Parathyroid adenoma (tissue), 2 donors: ENCODE data around the gene MRPL39.

Experiments
- H2AFZ ChIP-seq: fragments of 300-600 bp; sonication (generic); one replicate; pipeline ENCODE4 v1.7.0; 2017; ENCODE audit warnings: antibody characterized with exemption, mild to moderate bottlenecking
- H3K27ac ChIP-seq: fragments of 300-600 bp; sonication (generic); one replicate; pipeline ENCODE4 v1.7.0; 2017
- H3K27me3 ChIP-seq: fragments of 300-600 bp; sonication (generic); one replicate; pipeline ENCODE4 v1.7.0; 2017; ENCODE audit warnings: low read length; ENCODE audit not compliant: control insufficient read depth, insufficient read depth
- H3K36me3 ChIP-seq: fragments of 300-600 bp; sonication (generic); one replicate; pipeline ENCODE4 v1.7.0; 2017; ENCODE audit warnings: low read length; ENCODE audit not compliant: control insufficient read depth, insufficient read depth
- H3K4me1 ChIP-seq: fragments of 300-600 bp; sonication (generic); one replicate; pipeline ENCODE4 v1.7.0; 2017; ENCODE audit warnings: control low read depth
- H3K4me2 ChIP-seq: fragments of 300-600 bp; sonication (generic); one replicate; pipeline ENCODE4 v1.7.0; 2017; ENCODE audit warnings: low read length
- H3K4me3 ChIP-seq: fragments of 300-600 bp; sonication (generic); one replicate; pipeline ENCODE4 v1.7.0; 2017; ENCODE audit warnings: low read depth, low read length
- H3K79me2 ChIP-seq: fragments of 300-600 bp; sonication (generic); one replicate; pipeline ENCODE4 v1.7.0; 2017; ENCODE audit warnings: control low read depth
- H3K9ac ChIP-seq: fragments of 300-600 bp; sonication (generic); one replicate; pipeline ENCODE4 v1.7.0; 2017; ENCODE audit warnings: mild to moderate bottlenecking
- H3K9me3 ChIP-seq: fragments of 300-600 bp; sonication (generic); one replicate; pipeline ENCODE4 v1.7.0; 2017; ENCODE audit warnings: low read length; ENCODE audit not compliant: control insufficient read depth
- CTCF ChIP-seq: fragments of 300-600 bp; sonication (generic); IDR thresholded peaks from one replicate; pipeline ENCODE4 v1.7.0; 2017; ENCODE audit warnings: antibody characterized with exemption, mild to moderate bottlenecking
- donor health status: primary hyperparathyroidism.

The MRPL39 gene

GRCh38 chr21:25539606-25540005 is 67.7 kb downstream of the MRPL39 start:
- H3K4me1 ChIP-seq: no peaks in the 10 kb centered on the region
- H3K9me3 ChIP-seq: no peaks in the 10 kb centered on the region
- no peak overlapping the region for H3K4me2 ChIP-seq
- no peak overlapping the region for H2AFZ ChIP-seq
- no peak overlapping the region for H3K27ac ChIP-seq
- H3K9ac ChIP-seq: no peak overlapping the region
- no peaks in the 10 kb centered on the region for H3K79me2 ChIP-seq
- TF ChIP-seq CTCF: no peak
- H3K27me3 ChIP-seq: no peaks in the 10 kb centered on the region
- no peak overlapping the region for H3K4me3 ChIP-seq
- H3K36me3 ChIP-seq: no peaks in the 10 kb centered on the region

GRCh38 chr21:25537174-25537573 is 70.1 kb downstream of the MRPL39 start:
- no peaks in the 10 kb centered on the region for H3K27me3 ChIP-seq
- H3K4me2 ChIP-seq: no peak overlapping the region
- no peaks in the 10 kb centered on the region for H3K9me3 ChIP-seq
- TF ChIP-seq CTCF: no peak
- no peak overlapping the region for H3K27ac ChIP-seq
- H3K9ac ChIP-seq: no peak overlapping the region
- H3K79me2 ChIP-seq: no peaks in the 10 kb centered on the region
- H3K4me1 ChIP-seq: no peaks in the 10 kb centered on the region
- no peak overlapping the region for H2AFZ ChIP-seq
- H3K36me3 ChIP-seq: no peaks in the 10 kb centered on the region
- H3K4me3 ChIP-seq: no peak overlapping the region

- Histone ChIP-seq H3K4me3 (no peak overlapping the region), H3K79me2 (no peaks in the 10 kb centered on the region), H3K4me2 (no peak overlapping the region)
Observed at GRCh38 chr21:25536752-25537151, 70.5 kb downstream of the MRPL39 start.

DNA sequence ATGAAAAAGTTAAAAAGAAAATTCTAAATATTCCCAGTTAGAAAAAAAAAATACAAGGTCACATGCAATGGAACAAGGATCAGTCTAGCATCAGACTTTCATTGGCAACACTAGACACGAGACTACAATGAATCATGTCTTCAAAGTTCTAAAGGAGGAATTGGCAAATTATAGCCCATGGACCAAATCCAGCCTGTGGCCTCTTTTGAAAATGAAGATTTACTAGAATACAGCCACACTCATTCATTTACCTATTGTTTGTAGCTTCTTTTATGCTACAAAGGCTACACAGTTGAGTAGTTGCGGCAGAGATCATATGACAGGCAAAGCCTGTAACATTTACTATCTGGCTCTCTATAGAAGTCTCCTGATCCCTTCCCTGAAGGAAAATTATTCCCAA is 71.4 kb downstream of the MRPL39 start:
- Histone ChIP-seq H3K4me1 (no peaks in the 10 kb centered on the region), H3K4me3 (no peak overlapping the region), H3K27me3 (no peaks in the 10 kb centered on the region), H3K9ac (no peak overlapping the region), H3K27ac (no peak overlapping the region), H3K9me3 (no peaks in the 10 kb centered on the region), H3K36me3 (no peaks in the 10 kb centered on the region), H3K4me2 (no peak overlapping the region), H3K79me2 (no peaks in the 10 kb centered on the region), H2AFZ (no peak overlapping the region)
- no peak for TF ChIP-seq CTCF

More at GRCh38 chr21:25536752-25537151, 70.5 kb downstream of the MRPL39 start:
- Histone ChIP-seq H2AFZ (no peak overlapping the region), H3K27me3 (no peaks in the 10 kb centered on the region), H3K9ac (no peak overlapping the region), H3K9me3 (no peaks in the 10 kb centered on the region), H3K36me3 (no peaks in the 10 kb centered on the region), H3K4me1 (no peaks in the 10 kb centered on the region), H3K27ac (no peak overlapping the region)
- TF ChIP-seq CTCF: no peak
